Hindlimb muscle (tissue), 1 donor: Measurements from ENCODE around the gene TLL2. TPM values are rescaled to one million over a fixed set of nuclear protein-coding genes. Genes with fewer than 3 reads are reported as not detected.

Experiments
- DNase-seq: peaks from one replicate; pipeline ENCODE4 v3.0.0-alpha.2; 2013
- polyA plus RNA-seq: library from polyadenylated mRNA; unstranded; fragments of 120-200 nt; gene quantifications from one replicate; pipeline ENCODE4 v1.2.1, GENCODE V29; 2013; ENCODE audit not compliant: insufficient read length

The TLL2 gene
- polyA plus RNA-seq, 1 donor: 0.72 TPM

DNA sequence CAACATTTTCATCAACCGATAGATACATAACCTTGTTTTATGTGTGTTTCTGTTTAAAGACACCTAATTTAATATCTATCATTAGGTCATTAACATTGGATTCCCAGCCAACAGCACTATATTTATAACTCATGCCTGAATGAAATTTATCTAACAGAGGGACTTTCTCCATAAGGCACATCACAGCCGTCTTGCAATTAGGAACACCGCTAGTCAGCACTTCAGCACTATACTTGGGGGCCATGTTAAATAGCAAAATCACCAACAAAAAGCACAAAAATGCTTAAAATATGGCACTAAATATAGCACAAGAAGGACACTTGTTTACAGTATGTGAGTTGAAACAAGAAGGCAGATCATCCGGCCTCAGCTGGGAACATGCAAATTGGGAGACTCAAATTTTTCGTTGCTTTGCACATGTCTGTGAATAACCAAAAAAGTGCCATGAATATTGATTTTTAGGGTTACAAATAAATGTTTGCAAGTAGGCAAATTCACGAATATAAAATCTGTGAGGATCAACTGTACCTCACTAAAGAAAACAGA, 51.0 kb downstream of the TLL2 start:
- no peak for DNase-seq

DNA sequence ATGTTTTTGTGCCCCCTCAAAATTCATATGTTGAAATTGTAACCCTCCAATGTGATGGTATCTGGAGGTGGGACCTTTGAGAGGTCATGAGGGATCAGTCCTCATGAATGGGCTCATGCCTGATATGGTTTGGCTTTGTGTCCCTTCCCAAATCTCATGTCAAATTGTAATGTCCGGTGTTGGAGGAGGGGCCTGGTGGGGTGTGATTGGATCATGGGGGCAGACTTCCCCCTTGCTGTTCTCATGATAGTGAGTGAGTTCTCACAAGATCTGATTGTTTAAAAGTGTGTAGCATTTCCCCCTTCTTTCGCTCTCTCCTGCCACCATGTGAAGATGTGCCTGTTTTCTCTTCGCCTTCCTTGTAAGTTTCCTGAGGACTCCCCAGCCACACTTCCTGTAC, 53.4 kb downstream of the TLL2 start:
- DNase-seq: no peak

DNA sequence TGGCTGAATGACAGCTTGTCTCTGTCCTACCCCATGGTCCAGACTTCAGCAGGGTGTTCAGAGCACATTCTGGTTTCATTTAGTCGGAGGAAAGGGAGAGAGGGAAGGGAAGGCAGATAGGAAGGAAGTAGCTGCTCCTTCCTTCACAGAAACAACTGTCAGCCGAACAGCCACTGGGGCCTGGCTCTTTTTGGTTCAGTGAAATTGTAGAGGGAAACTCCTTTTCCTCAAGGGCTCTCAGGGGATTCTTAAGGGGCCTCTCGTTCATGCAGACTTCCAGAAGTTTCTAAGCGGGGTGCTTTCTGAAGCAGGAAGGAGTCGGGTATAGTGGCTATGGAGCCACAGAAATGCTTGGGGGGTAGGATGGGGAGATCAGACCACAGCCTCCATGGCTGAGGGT, 56.4 kb downstream of the TLL2 start:
- no peak for DNase-seq

DNA sequence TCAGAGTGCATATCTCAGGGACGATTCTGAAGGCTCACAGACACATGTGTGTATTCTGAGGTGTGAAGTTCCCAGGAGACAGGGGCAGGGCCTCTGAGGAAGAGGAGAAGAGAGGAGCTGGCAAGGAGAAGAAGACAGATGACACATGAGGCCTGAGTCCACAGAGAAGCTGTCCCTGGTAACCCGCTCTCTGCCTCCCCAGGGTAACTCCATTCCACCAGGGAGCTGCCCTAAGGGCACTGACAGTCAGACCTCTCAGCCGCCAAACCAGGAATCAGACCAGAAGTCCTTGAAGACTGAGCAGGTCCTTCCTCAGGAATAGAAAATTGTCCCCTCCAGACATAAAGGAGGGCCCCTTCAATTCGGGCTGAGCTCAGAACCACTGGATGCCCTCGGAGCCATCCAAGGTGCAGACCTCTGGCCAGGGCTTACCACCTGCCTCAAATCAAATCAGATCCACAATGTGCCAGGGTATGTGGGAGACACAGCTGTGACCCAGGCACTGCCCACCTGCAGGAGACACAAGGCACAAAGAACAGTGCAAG, 57.4 kb downstream of the TLL2 start:
- no peak for DNase-seq

DNA sequence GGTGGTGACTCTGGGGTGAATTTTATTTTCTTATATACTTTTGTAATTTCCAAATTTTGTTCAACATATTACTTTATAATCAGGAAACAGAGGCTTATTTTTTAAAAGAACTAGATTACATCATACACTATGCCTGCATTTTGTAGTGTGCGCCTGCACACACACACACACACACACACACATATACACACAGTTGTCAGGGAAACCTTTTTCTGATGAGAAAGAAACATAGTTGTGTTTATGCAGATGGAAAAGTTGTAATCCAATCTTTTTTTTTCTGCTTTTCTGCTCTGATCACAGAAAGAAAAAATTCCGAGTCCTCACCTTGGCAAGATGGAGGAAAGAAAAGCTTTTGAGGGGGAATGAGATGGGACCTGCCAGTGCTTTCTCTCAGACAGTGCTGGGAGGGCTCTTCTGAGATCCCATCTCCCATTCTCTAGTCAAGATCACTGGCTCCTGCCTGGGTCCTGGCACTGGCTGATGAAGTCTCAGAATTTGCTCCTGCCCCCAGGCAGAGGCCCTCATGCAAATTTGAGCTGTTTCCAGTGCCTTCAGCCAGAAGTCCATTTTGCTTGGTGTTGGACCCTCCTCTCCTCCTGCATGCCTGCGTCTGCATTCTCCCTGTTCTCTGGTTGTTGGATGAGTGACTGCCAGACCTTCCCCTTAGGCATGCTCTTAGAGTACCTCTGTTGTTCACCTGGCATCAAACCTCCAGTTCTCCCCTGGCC, 59.7 kb downstream of the TLL2 start:
- no peak for DNase-seq

DNA sequence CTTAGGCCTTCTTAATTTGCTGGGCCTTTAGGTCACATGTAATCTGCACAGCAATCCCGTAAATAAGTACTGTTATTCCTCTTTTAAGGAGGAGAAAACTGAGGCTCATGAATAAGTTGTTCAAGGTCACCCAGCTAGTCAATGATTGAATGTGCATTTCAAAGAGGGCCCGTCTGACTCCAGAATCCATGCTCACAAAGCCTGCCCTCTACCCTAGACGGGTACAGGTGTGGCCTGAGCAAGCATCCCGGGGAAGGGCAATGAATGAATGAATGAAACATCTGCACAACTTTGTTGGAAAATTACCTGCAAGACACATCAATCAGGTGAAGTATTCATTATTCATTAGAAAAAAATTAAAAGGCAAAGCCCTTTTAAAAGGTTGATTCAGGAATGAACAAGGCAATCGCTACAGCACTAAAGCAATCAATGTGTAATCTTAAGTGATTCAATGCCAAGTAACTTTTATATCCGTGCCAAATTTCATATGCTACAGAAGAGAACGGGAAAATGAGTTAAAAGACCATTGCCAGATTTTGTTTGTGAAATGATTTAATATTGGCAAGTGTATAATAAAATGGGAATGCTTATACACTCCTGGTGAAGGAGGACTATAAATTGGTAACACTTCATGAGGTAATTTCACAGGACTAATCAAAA, 61.1 kb downstream of the TLL2 start:
- no peak for DNase-seq

- DNase-seq: no peak
These were observed 63.1 kb downstream of the TLL2 start for GRCh38 chr10:96450529-96451207.

DNA sequence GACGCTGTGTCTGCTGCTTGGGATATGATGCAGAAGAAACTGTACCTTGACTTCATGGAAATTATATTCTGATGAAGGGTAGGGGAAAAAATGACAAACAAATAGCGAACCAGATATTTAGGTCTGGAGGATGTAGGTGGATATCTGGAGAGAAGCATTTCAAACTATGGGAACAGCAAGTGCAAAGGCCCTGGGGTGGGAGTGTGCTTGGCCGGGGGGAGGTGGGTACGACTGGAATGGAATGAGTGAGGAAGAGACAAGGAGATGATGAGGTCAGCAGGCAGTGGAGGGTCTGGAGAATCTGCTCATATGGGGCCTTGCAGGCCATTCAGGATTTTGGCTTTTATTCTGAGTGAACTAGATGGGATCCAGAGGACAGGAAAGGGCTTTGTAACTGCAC, 65.2 kb downstream of the TLL2 start:
- DNase-seq: no peak

DNA sequence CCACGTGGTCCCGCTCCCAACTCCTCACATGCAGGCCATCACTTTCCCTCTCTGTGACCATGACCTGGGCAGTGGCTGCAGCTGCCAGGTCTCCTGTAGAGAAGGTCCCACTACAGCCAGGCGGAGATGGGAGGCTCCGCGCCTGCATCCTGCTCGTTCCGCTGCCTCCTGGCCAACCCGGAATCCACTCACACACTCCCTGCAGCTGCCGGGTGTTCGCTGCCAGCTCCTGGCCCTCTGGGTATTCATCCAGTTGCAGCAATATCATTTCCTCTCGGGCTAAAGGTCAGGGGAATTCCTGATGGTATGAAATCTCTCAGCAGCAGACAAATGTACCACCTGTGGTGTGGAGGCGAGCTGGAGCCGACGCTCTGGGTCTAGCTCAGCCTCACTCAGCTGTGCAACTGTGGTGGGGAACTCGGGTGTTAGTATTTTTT, 65.7 kb downstream of the TLL2 start:
- DNase-seq: peak; percentile 79

GRCh38 chr10:96446966-96447596, 66.6 kb downstream of the TLL2 start:
- DNase-seq: no peak

- no peak for DNase-seq
These were observed 71.6 kb downstream of the TLL2 start for GRCh38 chr10:96441987-96442643.

- DNase-seq: no peak
These were observed 72.3 kb downstream of the TLL2 start for GRCh38 chr10:96441322-96441885.

- DNase-seq: peak; percentile 68
These were observed 73.1 kb downstream of the TLL2 start for GRCh38 chr10:96440361-96441292.

- DNase-seq: peak; percentile 47
These were observed 74.0 kb downstream of the TLL2 start for GRCh38 chr10:96439725-96440124.

- DNase-seq: no peak
These were observed 77.7 kb downstream of the TLL2 start for GRCh38 chr10:96436035-96436434.

GRCh38 chr10:96431211-96431970, 82.3 kb downstream of the TLL2 start:
- no peak for DNase-seq

DNA sequence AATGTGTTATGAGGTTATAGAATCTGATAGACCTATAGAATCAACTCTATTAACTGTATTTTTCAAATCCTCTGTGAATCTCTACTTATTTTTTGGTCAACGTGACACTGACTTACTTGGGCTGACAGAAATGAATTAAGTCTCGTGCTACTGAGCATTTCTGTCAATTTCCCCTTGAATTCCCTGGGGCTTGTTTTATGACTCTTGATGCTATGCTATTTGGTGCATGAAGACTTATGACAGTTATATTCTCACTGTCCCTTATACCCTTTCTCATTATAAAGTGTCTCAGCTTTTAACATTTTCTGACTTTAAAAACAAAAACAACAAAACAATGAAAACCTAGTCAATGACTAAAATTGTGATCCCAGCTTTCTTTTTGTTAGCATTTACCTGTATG, 86.4 kb downstream of the TLL2 start:
- DNase-seq: no peak

DNA sequence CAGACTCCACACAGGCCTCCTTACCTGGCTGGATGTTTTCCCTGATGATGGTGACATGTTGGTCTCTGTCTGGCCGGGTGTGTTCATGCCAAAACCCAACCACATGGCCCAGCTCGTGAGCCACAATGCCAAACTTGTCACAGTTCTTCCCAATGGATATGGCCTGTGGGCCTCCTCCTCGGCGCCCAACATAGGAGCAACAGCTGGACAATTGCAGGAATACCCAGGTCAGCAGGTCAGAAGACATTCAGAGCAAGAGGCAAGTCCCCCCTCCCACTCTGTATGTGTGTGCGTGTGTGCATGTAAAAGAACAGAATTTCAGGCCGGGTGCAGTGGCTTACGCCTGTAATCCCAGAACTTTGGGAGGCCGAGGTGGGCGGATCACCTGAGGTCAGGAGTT, 91.2 kb downstream of the TLL2 start:
- no peak for DNase-seq

DNA sequence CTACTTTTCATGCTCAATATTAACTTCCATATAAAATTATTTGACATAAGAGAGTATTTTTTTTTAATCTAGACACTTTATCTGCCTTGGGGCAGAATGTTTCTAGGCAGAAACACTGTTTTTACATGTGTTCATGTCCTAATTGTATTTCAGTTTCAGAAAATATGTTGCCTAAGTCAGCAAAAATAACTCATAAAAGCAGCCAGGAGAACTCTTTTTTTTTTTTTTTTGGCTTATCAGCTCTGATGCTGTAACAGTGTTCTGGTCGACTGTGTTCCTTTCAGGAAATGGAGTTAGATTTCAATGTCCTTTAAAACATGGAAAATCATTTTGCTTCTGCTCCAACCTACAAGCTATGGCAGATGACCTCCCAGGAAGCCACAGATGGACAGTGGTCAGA, 91.7 kb downstream of the TLL2 start:
- DNase-seq: no peak
